HG03175 (cell line): ENCODE data around the gene MLF2.
"Not testable (repeated sequence)": the region's sequence is repeated elsewhere in the genome, so short reads cannot be mapped to it uniquely, and the experiment has no call there.

ENCODE experiments used
- ATAC-seq: cut with Tn5 transposase; IDR thresholded peaks from one replicate; pipeline ENCODE4 v1.9.1; 2021; ENCODE audit warnings: mild to moderate bottlenecking, moderate library complexity; ENCODE audit not compliant: unreplicated experiment

Gene MLF2

GRCh38 chr12:6735448-6736191 lies 17.3 kb downstream of the MLF2 start:
- ATAC-seq, result no peak

- no peak for ATAC-seq
These were observed 18.2 kb downstream of the MLF2 start for GRCh38 chr12:6734506-6735387.

- ATAC-seq, result no peak
These were observed 22.8 kb downstream of the MLF2 start for GRCh38 chr12:6730169-6730568.

GRCh38 chr12:6729186-6729585 lies 23.8 kb downstream of the MLF2 start:
- ATAC-seq, result no peak

- no peak for ATAC-seq
These were observed 27.6 kb downstream of the MLF2 start for GRCh38 chr12:6725350-6725749.

- peak; percentile 28 for ATAC-seq
These were observed 28.5 kb downstream of the MLF2 start for GRCh38 chr12:6724409-6724797.

- peak; percentile 93 for ATAC-seq
These were observed 29.1 kb downstream of the MLF2 start, which contains the start of gene COPS7A for GRCh38 chr12:6723607-6724408. Gene COPS7A (plus strand): TSS chr12:6724046. CDS start chr12:6724657, 611 bp downstream.

- ATAC-seq, result no peak
These were observed 30.1 kb downstream of the MLF2 start for GRCh38 chr12:6722863-6723262.

- no peak for ATAC-seq
These were observed 36.0 kb downstream of the MLF2 start for GRCh38 chr12:6716874-6717437.

GRCh38 chr12:6716031-6716873 lies 36.7 kb downstream of the MLF2 start:
- not testable (repeated sequence) for ATAC-seq

GRCh38 chr12:6708960-6709394 lies 44.0 kb downstream of the MLF2 start:
- no peak for ATAC-seq

GRCh38 chr12:6708351-6708750 lies 44.6 kb downstream of the MLF2 start:
- ATAC-seq, result not testable (repeated sequence)

GRCh38 chr12:6703631-6704030 lies 49.3 kb downstream of the MLF2 start:
- no peak for ATAC-seq

- ATAC-seq, result no peak
These were observed 51.7 kb downstream of the MLF2 start for GRCh38 chr12:6701078-6701768.

GRCh38 chr12:6700646-6701051 lies 52.3 kb downstream of the MLF2 start, which contains the start of gene PIANP:
Gene PIANP (minus strand): TSS chr12:6700815. CDS start chr12:6698061, 2,754 bp downstream.
- ATAC-seq, result no peak

GRCh38 chr12:6699989-6700645 lies 52.8 kb downstream of the MLF2 start:
- no peak for ATAC-seq

- ATAC-seq, result no peak
These were observed 53.5 kb downstream of the MLF2 start for GRCh38 chr12:6699259-6699988.
